ENCODE data around the gene ATF7IP. TPM values are rescaled to one million over a fixed set of nuclear protein-coding genes. Genes with fewer than 3 reads are reported as not detected.

Gene ATF7IP
- total RNA-seq, 1 donor = 48.1 TPM

GRCh38 chr12:14540801-14541462, 175.4 kb downstream of the ATF7IP start:
- no peak overlapping the region for H3K4me3 ChIP-seq (ENCODE audit: low read depth, low read length)
- DNase-seq (ENCODE audit: low read depth) = no peak
- no peak for TF ChIP-seq CTCF (IDR thresholded peaks at IDR 0.05; ENCODE audit: insufficient read depth, low read length)

GRCh38 chr12:14545144-14546124, 180.0 kb downstream of the ATF7IP start:
- DNase-seq (ENCODE audit: low read depth) = no peak
- no peak overlapping the region for H3K4me3 ChIP-seq (ENCODE audit: low read depth, low read length)
- no peak for TF ChIP-seq CTCF (IDR thresholded peaks at IDR 0.05; ENCODE audit: insufficient read depth, low read length)

- H3K4me3 ChIP-seq (ENCODE audit: low read depth, low read length) = no peak overlapping the region
- no peak for TF ChIP-seq CTCF (IDR thresholded peaks at IDR 0.05; ENCODE audit: insufficient read depth, low read length)
- DNase-seq (ENCODE audit: low read depth) = no peak
Observed at GRCh38 chr12:14547571-14547970, 182.1 kb downstream of the ATF7IP start.

- DNase-seq (ENCODE audit: low read depth) = no peak
- TF ChIP-seq CTCF (IDR thresholded peaks at IDR 0.05; ENCODE audit: insufficient read depth, low read length) = no peak
- no peak overlapping the region for H3K4me3 ChIP-seq (ENCODE audit: low read depth, low read length)
Observed at GRCh38 chr12:14548609-14549008, 183.1 kb downstream of the ATF7IP start.

Other genes with a start within 250 kb of the ATF7IP start
- gene PLBD1, start 202.2 kb downstream of the ATF7IP start, total RNA-seq (ENCODE audit: low replicate concordance) = 2.4 and 3.4 TPM in 2 replicates